Hindlimb muscle (tissue), 1 donor: Measurements from ENCODE around the gene CHST3. TPM values are rescaled to one million over a fixed set of nuclear protein-coding genes. Genes with fewer than 3 reads are reported as not detected.
"Not testable (repeated sequence)": the region's sequence is repeated elsewhere in the genome, so short reads cannot be mapped to it uniquely, and the experiment has no call there.

Source experiments
- DNase-seq: peaks from one replicate; pipeline ENCODE4 v3.0.0-alpha.2; 2013
- polyA plus RNA-seq: library from polyadenylated mRNA; unstranded; fragments of 120-200 nt; gene quantifications from one replicate; pipeline ENCODE4 v1.2.1, GENCODE V29; 2013; ENCODE audit not compliant: insufficient read length

Gene CHST3
- polyA plus RNA-seq, 1 donor: 16.2 TPM

GRCh38 chr10:71950683-71951082 is 13.5 kb upstream of the CHST3 start:
- DNase-seq: no peak

- DNase-seq: no peak
These were observed 11.4 kb upstream of the CHST3 start for GRCh38 chr10:71952745-71953144.

GRCh38 chr10:71957546-71958275 is 6.5 kb upstream of the CHST3 start:
- DNase-seq: no peak

- DNase-seq: no peak
These were observed 4.7 kb upstream of the CHST3 start for GRCh38 chr10:71959526-71959925.

- DNase-seq: no peak
These were observed 2.4 kb upstream of the CHST3 start for GRCh38 chr10:71961831-71962230.

- DNase-seq: no peak
These were observed 1.3 kb upstream of the CHST3 start for GRCh38 chr10:71962901-71963300.

- DNase-seq: peak; percentile 61
These were observed 671 bp upstream of the CHST3 start for GRCh38 chr10:71963351-71964097.

GRCh38 chr10:71964743-71965515 is 734 bp downstream of the CHST3 start:
- peak; percentile 62 for DNase-seq

GRCh38 chr10:71965623-71966022 is 1.4 kb downstream of the CHST3 start:
- DNase-seq: no peak

GRCh38 chr10:71966046-71967004 is 2.1 kb downstream of the CHST3 start:
- DNase-seq: no peak

- DNase-seq: not testable (repeated sequence)
These were observed 3.8 kb downstream of the CHST3 start for GRCh38 chr10:71967958-71968357.

GRCh38 chr10:71968553-71969474 is 4.6 kb downstream of the CHST3 start:
- DNase-seq: no peak

- no peak for DNase-seq
These were observed 5.7 kb downstream of the CHST3 start for GRCh38 chr10:71969929-71970328.

- no peak for DNase-seq
These were observed 6.1 kb downstream of the CHST3 start for GRCh38 chr10:71970331-71970730.

GRCh38 chr10:71970869-71971268 is 6.7 kb downstream of the CHST3 start:
- no peak for DNase-seq

- no peak for DNase-seq
These were observed 7.1 kb downstream of the CHST3 start for GRCh38 chr10:71971311-71971731.

GRCh38 chr10:71971769-71972555 is 7.8 kb downstream of the CHST3 start:
- DNase-seq: no peak

- no peak for DNase-seq
These were observed 8.8 kb downstream of the CHST3 start for GRCh38 chr10:71972746-71973695.
